GM18858 (cell line): ENCODE measurements around the gene ZRANB3.
"Not testable (repeated sequence)": the region's sequence is repeated elsewhere in the genome, so short reads cannot be mapped to it uniquely, and the experiment has no call there.

Experiments used
- ATAC-seq: cut with Tn5 transposase; IDR thresholded peaks from one replicate; pipeline ENCODE4 v1.9.1; 2021; ENCODE audit not compliant: unreplicated experiment

The ZRANB3 gene

DNA sequence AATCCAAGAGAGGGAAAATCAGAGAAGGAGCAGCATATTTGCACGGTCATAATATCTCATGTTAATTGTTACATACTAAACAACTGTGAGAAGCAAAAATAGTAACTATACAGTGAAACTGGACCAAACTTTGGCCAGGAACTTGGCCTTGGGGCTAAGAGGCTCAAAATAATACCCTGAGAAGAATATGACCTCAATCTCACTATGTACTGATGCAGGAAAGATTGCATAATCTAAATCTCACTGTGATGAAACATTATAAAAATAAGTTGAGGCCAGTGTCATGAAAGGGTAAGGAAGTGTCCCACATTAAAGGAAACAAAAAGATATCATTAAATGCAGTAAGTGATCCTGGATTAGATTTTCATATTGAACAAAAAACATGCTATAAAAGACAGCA, 36.5 kb downstream of the ZRANB3 start:
- no peak for ATAC-seq

- ATAC-seq = no peak
These were observed 40.6 kb downstream of the ZRANB3 start for GRCh38 chr2:135490376-135490775.

DNA sequence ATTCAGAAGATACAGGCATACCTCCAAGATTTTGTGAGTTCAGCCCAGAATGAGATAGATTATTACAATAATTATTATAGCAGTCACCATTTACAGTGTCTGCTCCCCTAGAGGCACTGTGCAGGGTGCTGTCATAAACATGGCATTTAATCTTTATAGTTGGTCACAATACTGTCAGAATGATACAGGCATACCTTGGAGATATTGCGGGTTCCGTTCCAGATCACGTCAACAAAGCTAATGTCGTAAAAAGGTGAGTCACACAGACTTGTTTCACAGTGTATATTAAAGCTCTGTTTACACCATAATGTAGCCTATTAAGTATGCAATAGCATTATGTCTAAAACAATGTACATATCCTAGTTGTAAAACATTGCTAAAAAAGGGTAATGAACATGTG, 45.6 kb downstream of the ZRANB3 start:
- no peak for ATAC-seq

DNA sequence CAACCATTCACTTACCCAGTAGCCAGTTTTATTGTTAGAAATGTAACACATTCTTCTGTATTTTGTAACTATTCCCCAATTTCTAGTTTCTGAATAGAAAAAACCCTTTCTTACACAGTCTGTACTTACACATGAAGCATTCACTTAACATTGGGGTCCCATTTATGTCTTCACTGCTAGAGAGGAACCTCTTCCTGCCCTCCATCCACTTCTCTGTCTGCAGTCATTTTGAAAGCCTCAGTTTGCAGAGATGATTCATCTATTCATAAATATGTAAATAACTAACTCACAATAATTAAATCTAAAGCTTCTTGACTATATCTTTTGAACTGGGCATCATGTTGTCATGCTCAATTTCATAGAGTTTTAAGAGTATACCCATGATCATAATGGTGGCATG, 55.9 kb downstream of the ZRANB3 start:
- ATAC-seq = no peak

DNA sequence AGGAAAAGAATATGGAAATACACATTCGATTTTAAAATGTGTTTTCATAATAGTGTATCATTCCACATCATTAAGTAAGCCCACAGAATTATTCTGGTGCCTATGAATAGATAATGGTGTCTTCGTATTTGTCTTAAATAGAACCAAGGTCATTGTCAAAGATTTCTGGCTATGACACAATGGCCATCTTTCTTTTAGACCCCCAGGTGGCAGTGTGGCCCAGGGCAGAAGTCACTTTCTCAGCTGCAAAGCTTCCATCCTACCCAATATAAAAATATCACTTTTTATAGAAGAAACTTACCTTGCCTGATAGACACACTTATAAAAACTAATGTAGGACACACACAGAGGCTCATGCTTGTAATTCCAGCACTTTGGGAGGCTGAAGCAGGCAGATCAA, 57.5 kb downstream of the ZRANB3 start:
- no peak for ATAC-seq

- ATAC-seq = no peak
These were observed 59.9 kb downstream of the ZRANB3 start for GRCh38 chr2:135471106-135471505.

GRCh38 chr2:135457279-135457678, 73.7 kb downstream of the ZRANB3 start:
- ATAC-seq = no peak

DNA sequence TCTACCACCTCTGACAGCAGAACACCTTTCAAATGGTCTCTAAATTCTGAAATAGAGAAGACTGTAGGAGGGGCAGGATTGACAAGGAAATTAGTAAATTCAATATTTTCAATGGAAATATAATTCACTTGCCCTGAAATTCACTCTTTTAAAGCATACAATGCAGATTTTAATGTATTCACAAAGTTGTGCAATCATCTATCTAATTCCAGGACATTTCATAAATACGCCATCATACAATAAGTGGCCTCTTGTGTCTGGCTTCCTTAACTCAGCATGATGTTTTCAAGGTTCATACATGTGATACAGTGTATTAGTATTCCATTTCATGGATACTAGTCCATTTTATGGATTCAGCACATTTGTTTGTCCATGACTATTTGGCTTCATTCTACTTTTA, 74.2 kb downstream of the ZRANB3 start:
- no peak for ATAC-seq

DNA sequence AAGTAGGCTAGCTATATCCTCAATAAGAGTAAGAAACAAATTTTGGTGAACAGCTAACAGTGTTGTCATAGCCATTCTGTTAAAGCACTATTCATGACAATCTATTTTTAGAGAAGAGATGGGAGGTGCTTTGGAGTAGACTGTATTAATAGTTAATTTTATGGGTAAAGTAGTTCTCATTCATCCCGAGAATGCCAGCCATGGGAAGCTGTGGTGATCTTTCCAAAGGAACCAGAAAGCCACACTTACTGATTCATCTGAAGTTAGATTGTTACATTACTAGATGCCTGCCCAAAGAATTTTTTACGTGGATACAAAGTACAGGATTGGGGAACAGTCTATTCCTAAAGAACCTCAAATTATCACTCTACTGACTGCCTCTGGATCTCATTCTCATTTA, 74.6 kb downstream of the ZRANB3 start:
- no peak for ATAC-seq

GRCh38 chr2:135454608-135455007, 76.4 kb downstream of the ZRANB3 start:
- ATAC-seq = no peak

- not testable (repeated sequence) for ATAC-seq
These were observed 78.0 kb downstream of the ZRANB3 start for GRCh38 chr2:135453027-135453426.

DNA sequence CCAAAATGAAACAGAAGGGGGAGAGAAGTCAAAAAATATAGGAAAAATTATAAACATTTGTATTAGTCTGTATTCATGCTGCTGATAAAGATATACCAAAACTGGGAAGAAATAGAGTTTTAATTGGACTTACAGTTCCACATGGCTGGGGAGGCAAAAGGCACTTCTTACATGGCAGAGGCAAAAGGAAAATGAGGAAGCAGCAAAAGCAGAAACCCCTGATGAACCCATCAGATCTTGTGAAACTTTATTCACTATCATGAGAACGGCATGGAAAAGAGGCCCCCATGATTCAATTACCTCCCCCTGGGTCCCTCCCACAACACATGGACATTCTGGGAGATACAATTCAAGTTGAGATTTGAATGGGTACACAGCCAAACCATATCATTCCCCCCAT, 79.1 kb downstream of the ZRANB3 start:
- ATAC-seq = no peak

DNA sequence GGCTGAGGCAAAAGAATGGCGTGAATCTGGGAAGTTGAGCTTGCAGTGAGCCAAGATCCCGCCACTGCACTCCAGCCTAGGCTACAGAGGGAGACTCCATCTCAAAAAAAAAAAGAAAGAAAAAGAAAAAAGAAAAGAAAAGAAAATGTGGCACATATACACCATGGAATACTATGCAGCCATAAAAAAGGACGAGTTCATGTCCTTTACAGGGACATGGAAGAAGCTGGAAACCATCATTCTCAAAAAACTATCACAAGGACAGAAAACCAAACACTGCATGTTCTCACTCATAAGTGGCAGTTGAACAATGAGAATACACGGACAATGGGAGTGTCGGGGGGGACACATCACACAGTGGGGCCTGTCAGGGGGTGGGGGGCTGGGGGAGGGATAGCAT, 88.0 kb downstream of the ZRANB3 start:
- not testable (repeated sequence) for ATAC-seq

DNA sequence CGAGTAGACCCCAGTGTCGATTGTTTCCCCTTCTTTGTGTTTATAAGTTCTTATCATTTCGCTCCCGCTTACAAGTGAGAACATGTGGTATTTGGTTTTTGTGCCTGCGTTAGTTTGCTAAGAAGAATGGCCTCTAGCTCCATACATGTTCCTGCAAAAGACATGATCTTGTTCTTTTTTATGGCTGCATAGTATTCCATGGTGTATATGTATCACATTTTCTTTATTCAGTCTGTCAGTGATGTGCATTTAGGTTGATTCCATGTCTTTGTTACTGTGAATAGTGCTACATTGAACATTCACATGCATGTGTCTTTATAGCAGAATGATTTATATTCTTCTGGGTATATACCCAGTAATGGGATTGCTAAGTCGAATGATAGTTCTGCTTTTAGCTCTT, 95.9 kb downstream of the ZRANB3 start:
- ATAC-seq = not testable (repeated sequence)

DNA sequence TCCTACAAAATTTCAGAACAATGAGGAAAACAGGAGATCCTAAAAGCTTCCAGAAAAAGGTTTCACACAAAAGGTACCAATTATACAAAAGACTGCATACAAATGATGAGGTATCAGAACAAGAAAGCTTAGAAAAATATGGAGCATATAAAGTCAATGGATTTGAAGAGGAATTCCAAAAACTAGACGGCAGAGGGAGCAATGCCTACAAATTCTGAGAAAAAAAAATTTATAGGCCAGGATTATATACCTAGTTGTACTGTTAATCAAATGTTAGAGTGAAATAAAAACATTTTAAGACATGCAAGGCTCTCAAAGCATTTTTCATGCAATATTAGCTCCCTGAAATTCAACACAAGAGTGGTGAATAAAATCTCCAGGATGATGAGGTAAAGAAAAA, 106.2 kb downstream of the ZRANB3 start:
- ATAC-seq = no peak

- no peak for ATAC-seq
These were observed 108.1 kb downstream of the ZRANB3 start for GRCh38 chr2:135422898-135423297.

GRCh38 chr2:135411646-135412045, 119.4 kb downstream of the ZRANB3 start:
- no peak for ATAC-seq

DNA sequence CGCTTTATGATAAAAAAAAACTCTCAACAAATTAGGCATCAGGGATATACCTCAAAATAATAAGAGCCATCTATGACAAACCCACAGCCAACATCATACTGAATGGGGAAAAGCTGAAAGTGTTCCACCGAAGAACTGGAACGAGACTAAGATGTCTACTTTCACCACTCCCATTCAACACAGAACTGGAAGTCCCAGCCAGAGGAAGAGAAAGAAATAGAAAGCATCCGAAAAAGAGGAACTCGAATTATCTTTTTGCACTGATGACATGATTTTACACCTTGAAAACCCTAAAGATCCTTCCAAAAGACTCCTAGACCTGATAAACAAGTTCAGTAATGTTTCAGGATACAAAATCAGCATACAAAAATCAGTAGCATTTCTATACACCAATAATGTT, 121.6 kb downstream of the ZRANB3 start:
- no peak for ATAC-seq

DNA sequence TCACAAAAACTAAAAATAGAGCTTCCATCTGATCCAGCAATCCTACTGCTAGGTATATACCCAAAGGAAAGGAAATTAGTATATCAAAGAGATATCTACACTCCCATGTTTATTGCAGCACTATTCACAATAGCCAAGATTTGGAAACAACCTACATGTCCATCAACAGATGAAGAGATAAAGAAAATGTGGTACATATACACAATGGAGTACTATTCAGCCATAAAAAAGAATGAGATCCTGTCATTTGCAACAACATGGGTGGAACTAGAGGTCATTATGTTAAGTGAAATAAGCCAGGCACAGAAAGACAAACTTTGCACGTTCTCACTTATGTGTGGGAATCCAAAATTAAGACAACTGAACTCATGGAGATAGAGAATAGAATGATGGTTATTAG, 134.8 kb downstream of the ZRANB3 start:
- not testable (repeated sequence) for ATAC-seq

DNA sequence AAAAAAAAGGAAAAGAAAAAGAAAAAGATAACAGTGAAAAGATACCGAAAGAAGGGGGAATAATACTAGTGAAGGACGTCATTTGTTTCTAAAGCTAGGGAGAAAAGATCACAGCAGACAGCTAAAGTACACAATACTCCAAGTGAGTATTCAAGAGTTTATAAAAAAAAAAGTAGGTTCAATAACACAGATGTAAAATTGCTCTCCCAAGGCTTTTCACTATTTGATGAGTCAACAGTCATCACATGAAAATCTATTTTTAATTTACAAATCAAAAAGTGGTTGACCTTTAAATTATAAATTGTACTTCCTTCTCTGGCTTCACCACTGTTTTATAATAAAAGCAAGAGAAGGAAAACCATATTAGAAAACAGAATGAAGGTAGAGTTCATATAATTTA, 144.0 kb downstream of the ZRANB3 start:
- ATAC-seq = no peak

DNA sequence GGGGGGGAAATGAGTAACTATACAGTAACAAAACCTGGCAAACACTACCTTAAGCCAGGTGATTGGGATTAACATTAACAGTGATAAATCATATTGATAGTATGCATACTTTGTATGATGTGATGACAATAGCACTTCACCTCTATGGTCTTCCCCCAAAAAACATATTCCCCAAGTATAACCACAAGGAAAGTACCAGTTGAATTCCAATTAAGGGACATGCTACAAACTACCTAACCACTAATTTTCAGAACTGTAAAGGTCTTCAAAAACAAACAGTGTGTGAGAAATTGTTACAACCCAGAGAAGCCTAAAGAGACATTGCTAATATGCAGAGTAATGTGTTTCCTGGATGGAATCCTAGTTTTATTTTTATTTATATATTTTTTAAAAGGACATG, 152.4 kb downstream of the ZRANB3 start:
- no peak for ATAC-seq

DNA sequence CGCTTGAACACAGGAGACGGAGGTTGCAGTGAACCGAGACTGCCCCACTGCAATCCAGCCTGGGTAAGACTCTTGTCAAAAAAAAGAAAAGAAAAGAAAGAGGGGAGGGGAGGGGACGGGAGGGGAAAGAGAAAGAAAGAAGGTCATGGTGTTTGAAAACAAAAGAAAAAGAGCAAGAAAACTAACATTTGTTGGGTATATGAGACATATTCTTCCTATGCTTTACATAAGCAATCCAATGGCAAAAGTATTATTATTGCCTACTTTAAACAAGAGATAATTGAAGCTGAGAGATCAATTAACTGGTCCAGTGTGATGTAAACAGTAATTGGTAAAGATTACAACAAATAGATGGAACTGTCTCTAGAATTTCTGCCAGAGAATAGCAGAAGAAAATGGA, 157.3 kb downstream of the ZRANB3 start:
- no peak for ATAC-seq

DNA sequence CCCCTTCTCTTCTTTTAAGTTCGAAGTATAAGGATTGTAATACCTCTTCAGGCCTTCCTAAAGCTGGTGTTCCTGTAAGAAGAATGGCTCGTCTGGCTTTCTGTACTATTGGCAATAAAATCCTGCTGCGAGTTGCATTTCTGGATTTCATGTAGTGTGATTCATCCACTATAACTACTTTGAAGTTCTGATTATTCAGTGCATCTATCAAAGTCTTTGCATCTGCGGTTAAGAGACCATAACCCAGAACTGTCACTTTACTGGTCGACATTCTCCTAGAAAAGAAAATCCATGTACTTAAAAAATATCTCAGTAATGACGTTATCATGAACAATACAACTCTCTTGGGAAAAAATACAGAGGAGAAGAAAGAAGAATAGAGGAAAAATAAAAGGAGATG, 181.1 kb downstream of the ZRANB3 start:
- no peak for ATAC-seq

GRCh38 chr2:135348096-135348704, 182.8 kb downstream of the ZRANB3 start:
- not testable (repeated sequence) for ATAC-seq
